Measurements from ENCODE around the gene BMERB1.
"Not testable (repeated sequence)": the region's sequence is repeated elsewhere in the genome, so short reads cannot be mapped to it uniquely, and the experiment has no call there.

Gene BMERB1

DNA sequence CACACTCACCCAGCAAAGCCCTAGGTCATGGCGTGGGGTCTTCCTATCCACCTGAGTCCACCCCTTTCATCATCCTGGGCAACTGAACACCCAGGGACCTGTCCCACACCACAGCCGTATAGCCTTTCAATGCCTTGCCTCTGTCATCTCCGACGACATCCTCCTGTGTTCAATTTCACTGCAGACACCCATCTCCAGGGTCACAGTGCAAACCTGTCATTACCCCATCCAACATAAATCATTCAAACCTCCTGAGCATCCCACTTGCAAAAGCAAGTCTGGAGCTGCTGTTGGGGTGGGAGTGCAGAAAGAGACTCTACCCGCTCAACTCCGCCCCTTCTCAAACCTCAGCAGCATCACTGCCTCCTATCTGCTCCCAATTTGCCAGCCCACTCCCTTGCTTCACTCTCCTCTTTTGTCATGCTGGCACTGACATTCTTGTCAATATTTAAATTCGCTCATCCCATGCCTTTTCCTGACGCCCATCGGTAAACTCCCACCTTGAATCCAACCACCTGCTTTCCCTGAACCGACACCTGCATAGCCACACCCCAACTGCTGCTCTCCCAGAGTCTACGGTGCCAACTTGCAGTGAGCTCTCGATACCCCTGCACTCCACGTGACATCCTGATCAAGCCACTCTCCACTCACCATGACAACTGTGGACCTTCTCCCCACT is 171.6 kb downstream of the BMERB1 start:
- H3K4me3 Mint-ChIP-seq = no peak overlapping the region
- no peaks in the 10 kb centered on the region for H3K27me3 Mint-ChIP-seq
- ATAC-seq (replicated peaks; ENCODE audit: extremely low read depth, poor library complexity, severe bottlenecking) = no peak
- peak overlapping the region; percentile 83 for H3K27ac Mint-ChIP-seq (ENCODE audit: low read depth)
- peaks cover 22% of the 10 kb centered on the region for H3K4me1 Mint-ChIP-seq
- peaks cover 76% of the 10 kb centered on the region for H3K36me3 Mint-ChIP-seq (ENCODE audit: insufficient read depth)
- no peak for DNase-seq (ENCODE audit: low spot score in 2 of 2)
- H3K9me3 Mint-ChIP-seq = no peaks in the 10 kb centered on the region

DNA sequence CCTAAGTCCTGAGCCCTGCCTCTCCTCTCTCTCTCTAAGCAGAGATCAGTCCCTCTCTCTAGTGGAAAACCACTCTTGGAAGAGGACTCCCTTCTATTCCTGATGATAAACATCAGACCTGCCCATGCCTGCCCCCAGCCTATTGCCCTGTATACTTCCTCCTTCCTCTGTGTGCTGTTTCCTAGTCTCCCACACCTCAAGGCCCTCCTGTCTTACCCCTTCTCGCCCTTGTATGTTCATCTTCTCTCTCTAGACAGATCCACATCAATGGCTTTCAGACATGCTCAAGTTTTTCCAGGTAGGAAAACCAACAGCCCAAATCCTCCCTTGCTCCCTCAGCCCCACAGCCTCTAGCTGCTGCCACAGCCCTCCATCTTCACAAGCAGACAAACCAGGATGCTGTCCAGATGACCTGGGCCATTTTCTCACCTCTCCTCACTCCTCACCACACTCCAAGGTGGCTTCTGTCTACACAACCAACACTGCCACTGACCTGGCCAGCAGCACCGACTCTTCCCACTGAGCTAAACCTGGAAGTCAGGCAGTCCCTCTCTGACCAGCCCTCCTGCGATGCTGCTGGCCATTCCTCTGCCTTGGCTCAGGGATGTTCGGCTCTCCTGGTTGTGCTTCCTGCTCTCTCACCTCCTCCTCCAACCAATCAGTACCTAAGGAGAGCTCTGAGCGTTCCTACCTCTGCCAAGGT is 172.3 kb downstream of the BMERB1 start:
- Mint-ChIP-seq H3K36me3 (ENCODE audit: insufficient read depth) (peaks cover 74% of the 10 kb centered on the region), H3K27me3 (no peaks in the 10 kb centered on the region), H3K27ac (ENCODE audit: low read depth) (peak overlapping the region; percentile 83), H3K9me3 (no peaks in the 10 kb centered on the region), H3K4me3 (no peak overlapping the region), H3K4me1 (peaks cover 16% of the 10 kb centered on the region)
- ATAC-seq (replicated peaks; ENCODE audit: extremely low read depth, poor library complexity, severe bottlenecking) (no peak), DNase-seq (ENCODE audit: low spot score in 2 of 2) (no peak)

DNA sequence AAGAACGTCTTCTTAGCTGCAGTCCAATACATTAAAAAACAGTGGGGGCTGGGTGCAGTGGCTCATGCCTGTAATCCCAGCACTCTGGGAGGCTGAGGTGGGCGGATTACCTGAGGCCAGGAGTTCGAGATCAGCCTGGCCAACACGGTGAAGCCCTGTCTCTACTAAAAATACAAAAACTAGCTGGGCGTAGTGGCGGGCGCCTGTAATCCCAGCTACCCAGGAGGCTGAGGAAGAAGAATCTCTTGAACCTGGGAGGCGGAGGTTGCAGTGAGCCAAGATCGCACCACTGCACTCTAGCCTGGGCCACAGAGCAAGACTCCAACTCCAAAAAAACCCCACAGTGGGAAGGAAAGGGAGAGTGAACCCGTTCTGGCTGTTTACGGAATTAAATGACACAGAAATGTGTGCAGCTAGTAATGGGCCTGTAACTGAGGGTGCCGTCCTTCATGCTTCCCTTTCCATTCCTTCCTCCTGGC is 172.9 kb downstream of the BMERB1 start:
- Mint-ChIP-seq H3K36me3 (ENCODE audit: insufficient read depth) (peaks cover 74% of the 10 kb centered on the region), H3K4me1 (peaks cover 16% of the 10 kb centered on the region), H3K27ac (ENCODE audit: low read depth) (peak overlapping the region; percentile 83)
- H3K4me3 Mint-ChIP-seq; H3K27me3 Mint-ChIP-seq; ATAC-seq (replicated peaks; ENCODE audit: extremely low read depth, poor library complexity, severe bottlenecking); DNase-seq (ENCODE audit: low spot score in 2 of 2); H3K9me3 Mint-ChIP-seq: not testable (repeated sequence)

DNA sequence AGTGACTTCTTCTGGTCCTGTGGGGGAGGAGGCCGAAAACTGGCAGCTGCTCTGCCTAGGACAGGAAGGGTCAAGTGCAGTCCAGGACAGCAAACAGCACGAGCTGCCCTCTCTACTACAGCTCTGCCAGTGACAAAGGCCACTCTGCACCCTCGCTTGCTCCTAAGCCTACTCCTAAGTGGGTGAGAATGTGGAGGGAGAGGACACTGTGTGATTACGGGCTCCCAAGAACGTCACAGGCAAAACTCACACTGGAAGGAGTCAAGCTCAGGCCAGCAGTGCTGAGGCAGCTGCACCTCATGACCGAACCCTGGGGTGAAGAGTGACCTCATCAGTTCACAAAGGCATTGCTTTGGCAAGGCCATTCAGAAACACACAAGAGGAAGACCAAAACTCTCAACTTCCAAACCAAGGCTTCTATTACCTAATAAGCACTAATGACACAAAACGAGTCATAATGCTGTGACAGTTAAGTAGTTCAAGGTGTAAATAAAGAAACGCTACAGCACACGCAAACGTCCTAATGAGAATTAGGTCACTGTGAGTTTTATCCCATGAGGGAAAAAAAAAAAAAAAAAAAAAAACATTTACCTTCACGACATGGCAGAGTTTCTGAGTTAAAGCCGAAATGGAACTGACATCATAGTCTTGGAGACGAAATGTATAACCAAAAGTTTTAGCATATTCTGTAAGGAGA is 173.5 kb downstream of the BMERB1 start:
- Mint-ChIP-seq H3K4me3 (no peak overlapping the region), H3K27ac (ENCODE audit: low read depth) (no peak overlapping the region), H3K36me3 (ENCODE audit: insufficient read depth) (peaks cover 76% of the 10 kb centered on the region), H3K9me3 (no peaks in the 10 kb centered on the region), H3K4me1 (peaks cover 16% of the 10 kb centered on the region), H3K27me3 (no peaks in the 10 kb centered on the region)
- ATAC-seq (replicated peaks; ENCODE audit: extremely low read depth, poor library complexity, severe bottlenecking) (no peak), DNase-seq (ENCODE audit: low spot score in 2 of 2) (no peak)

DNA sequence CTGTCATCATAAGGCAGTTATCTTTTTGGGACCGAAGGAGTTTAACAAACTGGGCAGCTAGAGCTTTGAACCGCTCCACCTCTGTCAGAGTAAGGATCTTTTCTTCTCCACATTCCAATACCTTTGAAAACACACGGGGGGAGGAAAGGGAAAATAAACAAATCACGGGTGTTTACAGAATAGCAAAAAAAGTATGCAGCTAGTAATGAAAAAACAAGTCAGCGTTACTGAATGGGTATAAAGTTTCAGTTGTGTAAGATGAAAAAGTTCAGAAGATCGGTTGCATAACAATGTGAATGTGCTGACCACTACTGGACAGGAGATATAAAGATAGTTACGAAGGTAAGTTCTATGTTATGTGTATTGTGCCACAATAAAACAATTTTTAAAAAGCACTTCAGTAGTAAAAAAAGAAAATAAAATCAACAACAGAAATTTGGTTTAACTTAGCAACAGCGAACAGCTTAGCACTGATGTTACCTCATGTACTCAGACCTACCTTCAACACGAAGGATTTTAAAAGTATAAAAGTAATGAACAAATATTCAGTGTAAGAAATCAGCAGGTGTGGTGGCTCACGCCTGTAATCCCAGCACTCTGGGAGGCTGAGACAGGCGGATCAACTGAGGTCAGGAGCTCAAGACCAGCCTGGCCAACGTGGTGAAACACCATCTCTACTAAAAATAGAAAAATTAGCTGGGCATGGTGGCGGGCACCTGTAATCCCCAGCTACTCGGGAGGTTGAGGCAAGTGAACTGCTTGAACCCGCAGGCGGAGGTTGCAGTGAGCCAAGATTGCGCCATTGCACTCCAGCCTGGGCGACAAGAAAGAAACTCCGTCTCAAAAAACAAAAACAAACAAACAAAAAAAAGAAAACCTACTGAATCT is 174.3 kb downstream of the BMERB1 start:
- H3K27ac Mint-ChIP-seq (ENCODE audit: low read depth) = no peak overlapping the region
- no peak overlapping the region for H3K4me3 Mint-ChIP-seq
- peaks cover 16% of the 10 kb centered on the region for H3K4me1 Mint-ChIP-seq
- H3K36me3 Mint-ChIP-seq (ENCODE audit: insufficient read depth) = peaks cover 76% of the 10 kb centered on the region
- H3K9me3 Mint-ChIP-seq = no peaks in the 10 kb centered on the region
- no peaks in the 10 kb centered on the region for H3K27me3 Mint-ChIP-seq
- DNase-seq (ENCODE audit: low spot score in 2 of 2) (no peak), ATAC-seq (replicated peaks; ENCODE audit: extremely low read depth, poor library complexity, severe bottlenecking) (no peak)

DNA sequence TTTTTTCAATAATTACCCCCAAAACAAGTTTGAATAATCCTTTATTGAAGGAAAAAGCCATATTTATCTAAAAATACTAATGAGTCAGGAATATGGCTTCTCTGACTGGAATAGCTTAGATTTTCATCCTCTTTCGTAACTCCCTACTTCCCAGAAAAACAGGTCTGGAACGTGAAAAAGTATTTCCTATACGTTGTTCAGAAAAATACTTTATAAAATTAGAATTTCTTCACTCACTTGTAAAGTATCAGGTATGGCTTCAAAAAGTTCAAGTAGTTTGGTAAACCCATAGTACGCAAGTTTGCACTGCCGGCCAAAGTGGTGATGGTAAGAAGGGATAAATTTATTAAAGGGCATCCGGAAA is 174.9 kb downstream of the BMERB1 start:
- Mint-ChIP-seq H3K4me3 (no peak overlapping the region), H3K27ac (ENCODE audit: low read depth) (no peak overlapping the region)
- ATAC-seq (replicated peaks; ENCODE audit: extremely low read depth, poor library complexity, severe bottlenecking) = no peak

DNA sequence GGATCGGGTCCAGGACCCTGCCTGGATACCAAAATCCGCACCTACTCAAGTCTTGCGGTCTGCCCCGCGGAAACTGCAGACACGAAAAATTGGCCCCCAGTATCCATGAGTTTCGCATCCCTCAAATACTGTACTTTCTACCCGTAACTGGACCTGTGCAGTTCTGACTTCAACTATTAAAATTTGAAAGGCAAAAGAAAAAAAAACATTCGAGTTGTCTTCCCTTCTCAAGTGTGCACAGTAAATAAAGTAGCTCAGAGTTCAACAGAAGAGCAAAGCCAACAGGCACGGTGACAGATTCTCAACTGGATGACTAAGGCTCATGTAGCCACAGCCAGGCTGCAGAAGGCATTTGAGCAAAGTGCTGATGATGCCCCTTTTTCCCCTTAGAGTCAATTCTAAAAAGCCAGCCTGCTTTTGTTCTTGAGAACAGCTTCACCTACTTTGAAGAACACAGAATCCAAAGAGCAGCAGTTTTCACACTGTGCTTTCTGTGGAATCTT is 176.0 kb downstream of the BMERB1 start:
- DNase-seq (ENCODE audit: low spot score in 2 of 2) = no peak
- no peak overlapping the region for H3K27ac Mint-ChIP-seq (ENCODE audit: low read depth)
- H3K4me1 Mint-ChIP-seq = peaks cover 16% of the 10 kb centered on the region
- H3K36me3 Mint-ChIP-seq (ENCODE audit: insufficient read depth) = peaks cover 80% of the 10 kb centered on the region
- ATAC-seq (replicated peaks; ENCODE audit: extremely low read depth, poor library complexity, severe bottlenecking) = no peak
- H3K27me3 Mint-ChIP-seq = no peaks in the 10 kb centered on the region
- no peaks in the 10 kb centered on the region for H3K9me3 Mint-ChIP-seq
- no peak overlapping the region for H3K4me3 Mint-ChIP-seq

More for the DNA sequence above, 174.9 kb downstream of the BMERB1 start:
- Mint-ChIP-seq H3K27me3 (no peaks in the 10 kb centered on the region), H3K9me3 (no peaks in the 10 kb centered on the region), H3K36me3 (ENCODE audit: insufficient read depth) (peaks cover 77% of the 10 kb centered on the region), H3K4me1 (peaks cover 16% of the 10 kb centered on the region)
- DNase-seq (ENCODE audit: low spot score in 2 of 2) = no peak

DNA sequence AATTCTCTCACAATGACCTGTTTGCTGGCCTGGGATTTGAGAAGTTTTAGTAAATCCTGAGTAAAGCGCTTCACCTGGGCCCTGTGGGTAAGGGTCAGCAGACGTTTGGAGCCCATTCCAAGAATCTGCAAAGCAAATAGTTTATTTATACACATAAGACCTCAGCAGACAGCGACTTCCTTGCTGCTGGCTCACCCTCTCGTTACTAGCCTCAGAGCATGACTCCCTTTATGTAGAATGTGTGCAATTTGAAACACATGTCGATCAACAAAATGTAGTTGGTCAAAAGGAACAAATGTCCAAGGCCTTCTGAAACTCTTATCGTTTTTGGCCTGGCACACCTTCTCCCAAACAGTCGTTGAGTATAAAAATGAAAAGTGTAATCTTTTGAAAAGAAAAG is 177.2 kb downstream of the BMERB1 start:
- Mint-ChIP-seq H3K36me3 (ENCODE audit: insufficient read depth) (peaks cover 85% of the 10 kb centered on the region), H3K4me3 (no peak overlapping the region), H3K9me3 (no peaks in the 10 kb centered on the region), H3K27ac (ENCODE audit: low read depth) (no peak overlapping the region), H3K27me3 (no peaks in the 10 kb centered on the region), H3K4me1 (peaks cover 5% of the 10 kb centered on the region)
- DNase-seq (ENCODE audit: low spot score in 2 of 2) = no peak
- no peak for ATAC-seq (replicated peaks; ENCODE audit: extremely low read depth, poor library complexity, severe bottlenecking)

DNA sequence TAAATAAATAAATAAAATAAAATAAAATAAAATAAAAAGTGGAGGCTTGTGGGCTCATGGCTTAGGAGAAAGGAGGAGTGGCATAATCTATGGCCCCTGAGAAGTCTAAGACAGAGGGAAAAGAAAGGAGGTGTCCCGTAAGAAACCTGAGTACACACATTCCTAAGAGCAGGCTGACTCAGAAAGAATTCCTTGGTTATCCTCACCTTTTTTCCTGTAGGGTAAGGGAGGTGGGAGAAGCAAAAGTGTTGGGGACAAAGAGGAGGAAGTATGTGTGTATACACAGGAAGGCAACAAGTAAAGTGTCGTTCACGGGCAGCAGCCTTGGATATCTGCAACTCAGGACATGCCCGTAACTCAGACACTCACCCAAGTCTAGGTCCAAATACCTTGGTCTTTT is 179.3 kb downstream of the BMERB1 start:
- ATAC-seq (replicated peaks; ENCODE audit: extremely low read depth, poor library complexity, severe bottlenecking) (no peak), DNase-seq (ENCODE audit: low spot score in 2 of 2) (no peak)
- Mint-ChIP-seq H3K27me3 (no peaks in the 10 kb centered on the region), H3K27ac (ENCODE audit: low read depth) (peak overlapping the region; percentile 74), H3K4me3 (no peak overlapping the region), H3K36me3 (ENCODE audit: insufficient read depth) (peaks cover 79% of the 10 kb centered on the region), H3K4me1 (no peaks in the 10 kb centered on the region), H3K9me3 (no peaks in the 10 kb centered on the region)

DNA sequence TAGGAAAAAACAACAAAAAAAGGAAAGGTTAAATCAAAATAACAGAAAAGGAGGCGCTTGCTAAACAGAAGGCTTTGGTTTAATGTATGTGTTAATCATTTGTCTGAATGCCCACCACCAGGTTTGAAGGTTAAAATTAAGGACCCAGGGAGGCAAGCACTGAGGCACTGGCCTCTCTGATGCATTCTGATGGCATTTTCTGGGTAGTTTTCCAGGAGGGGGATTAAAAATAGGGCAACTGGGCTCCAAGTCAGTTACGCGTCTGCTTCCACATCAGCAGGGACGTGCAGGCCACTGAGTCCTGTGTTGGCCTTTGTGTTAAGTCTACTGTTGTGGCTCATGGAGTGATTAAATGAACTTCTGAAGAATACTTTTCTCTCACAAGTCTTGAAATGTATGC is 181.6 kb downstream of the BMERB1 start:
- H3K4me1 Mint-ChIP-seq = no peaks in the 10 kb centered on the region
- no peak for DNase-seq (ENCODE audit: low spot score in 2 of 2)
- H3K36me3 Mint-ChIP-seq (ENCODE audit: insufficient read depth) = peaks cover 78% of the 10 kb centered on the region
- no peak overlapping the region for H3K27ac Mint-ChIP-seq (ENCODE audit: low read depth)
- H3K27me3 Mint-ChIP-seq = no peaks in the 10 kb centered on the region
- H3K4me3 Mint-ChIP-seq = no peak overlapping the region
- no peaks in the 10 kb centered on the region for H3K9me3 Mint-ChIP-seq
- no peak for ATAC-seq (replicated peaks; ENCODE audit: extremely low read depth, poor library complexity, severe bottlenecking)

DNA sequence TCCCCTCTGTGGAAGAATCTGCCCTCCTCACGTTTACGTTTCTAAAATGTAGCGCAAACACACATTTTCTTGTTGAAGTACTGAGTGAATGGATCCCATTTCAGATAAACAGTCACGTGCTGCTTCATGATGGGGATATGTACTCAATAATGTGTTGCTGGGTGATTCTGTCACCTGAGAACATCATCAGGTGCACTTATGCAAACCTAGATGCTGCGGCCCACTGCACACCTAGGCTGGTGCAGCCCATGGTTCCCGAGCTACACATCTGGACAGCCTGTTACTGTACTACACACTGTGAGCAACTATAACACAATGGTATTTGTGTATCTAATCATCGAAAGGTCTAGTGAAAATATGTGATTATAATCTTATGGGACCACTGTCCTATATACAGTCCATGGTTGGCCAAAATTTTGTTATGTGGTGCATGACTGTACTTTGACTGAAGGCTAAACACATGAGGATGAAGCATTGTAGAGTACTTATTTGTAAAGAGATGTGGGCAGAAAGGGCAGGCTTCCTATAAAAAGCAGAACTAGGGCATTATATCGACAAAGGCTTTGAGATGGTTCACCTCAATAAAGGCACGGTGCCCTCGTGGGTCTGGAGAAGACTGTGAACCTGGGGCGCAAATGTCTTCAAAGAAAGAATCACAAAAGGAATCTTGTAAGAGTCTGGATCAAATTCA is 182.2 kb downstream of the BMERB1 start:
- no peak for ATAC-seq (replicated peaks; ENCODE audit: extremely low read depth, poor library complexity, severe bottlenecking)
- Mint-ChIP-seq H3K36me3 (ENCODE audit: insufficient read depth) (peaks cover 81% of the 10 kb centered on the region), H3K9me3 (no peaks in the 10 kb centered on the region), H3K27me3 (no peaks in the 10 kb centered on the region), H3K4me3 (no peak overlapping the region), H3K27ac (ENCODE audit: low read depth) (no peak overlapping the region), H3K4me1 (no peaks in the 10 kb centered on the region)
- DNase-seq (ENCODE audit: low spot score in 2 of 2) = no peak

DNA sequence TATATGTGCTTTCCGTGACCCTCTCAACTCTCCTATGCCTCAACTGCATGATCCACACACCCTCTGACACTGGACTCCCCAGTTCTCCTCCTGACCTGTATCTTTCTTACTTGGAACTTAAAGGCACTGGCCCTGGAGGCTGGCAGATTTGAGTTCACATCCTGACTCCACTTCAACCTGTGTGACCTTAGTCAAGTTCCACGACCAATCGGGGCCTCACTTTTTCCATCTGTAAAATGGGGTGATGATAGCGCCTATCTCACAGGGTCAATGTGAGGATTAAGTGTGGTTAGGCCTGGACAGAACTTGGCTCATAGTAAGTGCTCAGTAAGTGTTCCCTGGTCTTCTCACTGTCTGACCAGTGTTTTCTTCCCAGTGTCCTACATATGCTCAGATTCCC is 183.5 kb downstream of the BMERB1 start:
- peaks cover 80% of the 10 kb centered on the region for H3K36me3 Mint-ChIP-seq (ENCODE audit: insufficient read depth)
- no peak for DNase-seq (ENCODE audit: low spot score in 2 of 2)

More for the DNA sequence above, 183.5 kb downstream of the BMERB1 start:
- no peak for ATAC-seq (replicated peaks; ENCODE audit: extremely low read depth, poor library complexity, severe bottlenecking)
- Mint-ChIP-seq H3K27ac (ENCODE audit: low read depth) (peak overlapping the region; percentile 30), H3K4me1 (no peaks in the 10 kb centered on the region), H3K4me3 (no peak overlapping the region), H3K27me3 (no peaks in the 10 kb centered on the region), H3K9me3 (no peaks in the 10 kb centered on the region)
